Stomach (tissue), 9 donors: ENCODE data around the gene TMEM178B. TPM values are rescaled to one million over a fixed set of nuclear protein-coding genes. Genes with fewer than 3 reads are reported as not detected.

Source experiments
- DNase-seq, 2 donors: peaks; one replicate each; pipeline versions ENCODE4 v3.0.0 to v3.0.0-alpha.2; 2013 to 2019
- H3K27ac ChIP-seq, 5 donors: fragments of 200-600 bp in 4 of 5; sonication (generic) in 4 of 5; one replicate each; pipeline ENCODE4 v1.5.1; 2013 to 2019; ENCODE audit warnings: mild to moderate bottlenecking in 1 of 5, moderate library complexity in 1 of 5
- H3K27me3 ChIP-seq, 3 donors: fragments of 200-600 bp; sonication (generic); one replicate each; pipeline ENCODE4 v1.5.1; 2017 to 2019; ENCODE audit warnings: mixed run types in 1 of 3
- H3K36me3 ChIP-seq, 4 donors: fragments of 200-600 bp; sonication (generic); 1 replicate in 3 of 4; 2 replicates in 1 of 4; pipeline ENCODE4 v1.5.1; 2016 to 2019
- H3K4me1 ChIP-seq, 4 donors: fragments of 200-600 bp; sonication (generic); one replicate each; pipeline ENCODE4 v1.5.1; 2016 to 2019
- H3K4me3 ChIP-seq, 4 donors: fragments of 200-600 bp; sonication (generic) in 3 of 4; one replicate each; pipeline ENCODE4 v1.5.1; 2016 to 2019; ENCODE audit warnings: mild to moderate bottlenecking in 1 of 4
- H3K9me3 ChIP-seq, 4 donors: fragments of 200-600 bp; sonication (generic); one replicate each; pipeline ENCODE4 v1.5.1; 2016 to 2019
- CTCF ChIP-seq, 7 experiments: fragments of 450-650 bp in 4 of 7; fragments of 200-600 bp in 3 of 7; sonication (generic) in 3 of 7; IDR thresholded peaks; one replicate each; pipeline ENCODE4 v1.5.1; 2016 to 2019; ENCODE audit warnings: antibody characterized with exemption in 7 of 7, control low read depth in 2 of 7, mild to moderate bottlenecking in 1 of 7
- EP300 ChIP-seq: sonication (generic); formaldehyde crosslinking; IDR thresholded peaks from one replicate; pipeline ENCODE4 v1.6.1; 2017; ENCODE audit warnings: antibody characterized with exemption
- POLR2A ChIP-seq, 4 donors: fragments of 450-650 bp; IDR thresholded peaks; one replicate each; pipeline ENCODE4 v1.6.1; 2016; ENCODE audit warnings: antibody characterized with exemption in 4 of 4, control low read depth in 2 of 4, mild to moderate bottlenecking in 1 of 4, moderate library complexity in 1 of 4
- POLR2AphosphoS5 ChIP-seq, 3 donors: sonication (generic); formaldehyde crosslinking; IDR thresholded peaks; one replicate each; pipeline ENCODE4 v1.6.1; 2016; ENCODE audit warnings: antibody characterized with exemption in 3 of 3
- WGBS, 5 donors: extraction: QIAGEN DNeasy Blood & Tissue Kit in 3 of 5; methylation state at CpG; one replicate each; pipeline versions ENCODE4 v1.1.5 to v1.1.7; 2013 to 2018; 5-methylcytosine and 5-hydroxymethylcytosine counted together
- intact Hi-C: fragments of 100-400 bp; cut with DNase I; formaldehyde crosslinking; loops from one replicate; pipeline ENCODE4 v1.15.1; 2023; ENCODE audit warnings: low total_unique reads
- polyA plus RNA-seq, 3 donors: library from polyadenylated mRNA; stranded (reverse); fragments of 200-250 nt; gene quantifications; one replicate each; pipeline ENCODE4 v1.2.3, GENCODE V29; 2013
- total RNA-seq, 5 donors: library from RNA; depleted of rRNA; stranded (reverse); fragments of >200 nt; gene quantifications; one replicate each; pipeline versions ENCODE4 v1.1.0 to v1.2.3, GENCODE V29; 2014 to 2016
- donor health status: healthy with polysubstance abuse.
- donor health status: Bipolar disorder and iron deficiency.
- donor health status: healthy.

Gene TMEM178B
- total and polyA plus RNA-seq, 8 donors: under 0.01 to 1.7 (median 0.15) TPM; not detected in 3

DNA sequence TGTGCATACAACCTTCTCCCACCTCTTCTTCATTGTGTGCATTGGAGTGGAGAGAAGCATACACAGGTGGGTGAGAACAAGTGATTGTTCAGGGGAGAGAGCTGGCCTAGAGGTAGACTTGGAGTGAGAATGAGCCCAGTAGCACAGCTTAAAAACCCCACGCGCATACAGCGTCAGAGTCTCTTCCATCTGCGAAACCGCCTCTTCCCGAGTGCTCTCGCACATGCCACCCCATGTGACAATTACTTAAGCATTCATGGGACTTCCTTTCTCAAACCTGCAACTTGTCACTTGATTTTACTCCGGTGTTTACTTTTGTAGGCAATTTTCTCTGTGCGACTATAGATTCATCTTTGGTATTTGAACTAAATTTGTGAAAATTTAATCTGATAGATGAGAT is 300.6 kb downstream of the TMEM178B start:
- 93 to 98% (median 95%) methylated on average over 9 of the region's 9 CpGs for WGBS, 5 donors
- no peaks in the 10 kb centered on the region for H3K36me3 ChIP-seq
- H3K4me3 ChIP-seq: no peak overlapping the region
- intact Hi-C loops: no loop called here
- DNase-seq: no peak
- TF ChIP-seq EP300 (no peak), CTCF (IDR thresholded peaks at IDR 0.05) (no peak), POLR2A (IDR thresholded peaks at IDR 0.05) (no peak), POLR2AphosphoS5 (IDR thresholded peaks at IDR 0.05) (no peak)
- H3K27me3 ChIP-seq: no peaks in the 10 kb centered on the region
- peaks cover 0 to 6% (median 0%) of the 10 kb centered on the region in 4 donors for H3K9me3 ChIP-seq
- H3K27ac ChIP-seq: no peak overlapping the region
- H3K4me1 ChIP-seq: peaks cover 0 to 4% (median 2%) of the 10 kb centered on the region in 4 donors

DNA sequence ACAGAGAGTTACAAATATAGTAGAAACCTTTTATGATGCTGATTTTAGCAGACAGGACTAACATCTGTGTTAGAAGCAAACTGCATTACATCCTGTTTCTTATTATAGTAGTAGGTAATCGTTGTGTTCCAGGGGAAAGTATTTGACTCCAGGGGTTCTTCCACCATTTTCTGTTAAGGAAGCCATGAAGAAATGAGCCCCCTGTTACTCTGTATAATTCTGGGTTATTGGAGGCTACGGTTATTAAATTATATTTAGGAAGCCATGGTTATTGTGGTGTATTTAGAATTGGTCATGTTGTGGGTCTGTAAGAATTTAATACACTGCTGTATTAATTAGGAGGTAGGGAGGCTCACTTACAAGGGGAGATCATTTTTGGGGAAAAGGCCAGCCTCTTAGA is 301.6 kb downstream of the TMEM178B start:
- Histone ChIP-seq H3K4me1 (no peaks in the 10 kb centered on the region), H3K27me3 (no peaks in the 10 kb centered on the region), H3K27ac (no peak overlapping the region), H3K36me3 (no peaks in the 10 kb centered on the region), H3K9me3 (peaks cover 0 to 6% (median 0%) of the 10 kb centered on the region in 4 donors), H3K4me3 (no peak overlapping the region)
- WGBS, 5 donors: 70 to 87% (median 75%) methylated on average over 2 of the region's 2 CpGs
- no peak for DNase-seq
- no peak for TF ChIP-seq POLR2A (IDR thresholded peaks at IDR 0.05)
- no peak for TF ChIP-seq CTCF (IDR thresholded peaks at IDR 0.05)
- intact Hi-C loops: no loop called here

- intact Hi-C loops: no loop called here
- Histone ChIP-seq H3K27ac (no peak overlapping the region), H3K4me1 (no peaks in the 10 kb centered on the region), H3K9me3 (peaks cover 0 to 6% (median 0%) of the 10 kb centered on the region in 4 donors), H3K27me3 (no peaks in the 10 kb centered on the region), H3K36me3 (no peaks in the 10 kb centered on the region), H3K4me3 (no peak overlapping the region)
- TF ChIP-seq EP300 (no peak), CTCF (IDR thresholded peaks at IDR 0.05) (no peak), POLR2AphosphoS5 (IDR thresholded peaks at IDR 0.05) (no peak), POLR2A (IDR thresholded peaks at IDR 0.05) (no peak)
- no peak for DNase-seq
- WGBS, 5 donors: 63 to 76% (median 75%) methylated on average over 4 of the region's 4 CpGs
Observed at GRCh38 chr7:141377906-141378305, 304.0 kb downstream of the TMEM178B start.

GRCh38 chr7:141378405-141378804 is 304.5 kb downstream of the TMEM178B start:
- Histone ChIP-seq H3K4me1 (no peaks in the 10 kb centered on the region), H3K36me3 (no peaks in the 10 kb centered on the region), H3K27ac (no peak overlapping the region), H3K9me3 (peaks cover 0 to 6% (median 0%) of the 10 kb centered on the region in 4 donors), H3K4me3 (no peak overlapping the region), H3K27me3 (no peaks in the 10 kb centered on the region)
- intact Hi-C loops: no loop called here
- WGBS, 5 donors: 86 to 100% (median 93%) methylated on average over 2 of the region's 2 CpGs
- no peak for TF ChIP-seq EP300
- no peak for TF ChIP-seq POLR2A (IDR thresholded peaks at IDR 0.05)
- TF ChIP-seq CTCF (IDR thresholded peaks at IDR 0.05): no peak
- no peak for TF ChIP-seq POLR2AphosphoS5 (IDR thresholded peaks at IDR 0.05)
- no peak for DNase-seq
